Fibroblast of skin of left quadriceps (primary cell): ENCODE results near the gene IKZF3.
"Not testable (repeated sequence)": the region's sequence is repeated elsewhere in the genome, so short reads cannot be mapped to it uniquely, and the experiment has no call there.

Source experiments
- DNase-seq, 2 experiments: peaks; one replicate each; pipeline ENCODE4 v3.0.0-alpha.2; 2013; ENCODE audit warnings: low read depth in 2 of 2

Gene IKZF3

GRCh38 chr17:39756380-39757079, 107.6 kb downstream of the IKZF3 start:
- DNase-seq, result no peak

- DNase-seq, result no peak
These were observed 108.3 kb downstream of the IKZF3 start for GRCh38 chr17:39755554-39756379.

GRCh38 chr17:39754958-39755553, 109.1 kb downstream of the IKZF3 start:
- DNase-seq, result no peak

- DNase-seq, result peak; percentile 52 to 55
These were observed 109.8 kb downstream of the IKZF3 start for GRCh38 chr17:39754161-39754957.

GRCh38 chr17:39753514-39754160, 110.5 kb downstream of the IKZF3 start:
- DNase-seq, result no peak

GRCh38 chr17:39752241-39752881, 111.8 kb downstream of the IKZF3 start:
- no peak for DNase-seq

- DNase-seq, result no peak
These were observed 112.5 kb downstream of the IKZF3 start for GRCh38 chr17:39751637-39752036.

- DNase-seq, result no peak
These were observed 113.0 kb downstream of the IKZF3 start for GRCh38 chr17:39751016-39751543.

- DNase-seq, result no peak
These were observed 113.7 kb downstream of the IKZF3 start for GRCh38 chr17:39750131-39751015.

GRCh38 chr17:39748444-39749034, 115.6 kb downstream of the IKZF3 start:
- DNase-seq, result not testable (repeated sequence)

GRCh38 chr17:39747745-39748144, 116.4 kb downstream of the IKZF3 start:
- DNase-seq, result no peak

- DNase-seq, result no peak
These were observed 118.0 kb downstream of the IKZF3 start for GRCh38 chr17:39746145-39746461.

- DNase-seq, result no peak
These were observed 118.6 kb downstream of the IKZF3 start for GRCh38 chr17:39745335-39746144.

- no peak for DNase-seq
These were observed 119.3 kb downstream of the IKZF3 start for GRCh38 chr17:39744836-39745215.

GRCh38 chr17:39744075-39744835, 119.9 kb downstream of the IKZF3 start:
- DNase-seq, result no peak

- DNase-seq, result no peak
These were observed 121.2 kb downstream of the IKZF3 start for GRCh38 chr17:39742856-39743436.

GRCh38 chr17:39742126-39742855, 121.8 kb downstream of the IKZF3 start:
- no peak for DNase-seq
